ENCODE measurements around the gene ABCA4.
"Not testable (repeated sequence)": the region's sequence is repeated elsewhere in the genome, so short reads cannot be mapped to it uniquely, and the experiment has no call there.

GRCh38 chr1:94163249-94163648 is 42.3 kb upstream of the ABCA4 start:
- TF ChIP-seq CTCF, POLR2A, POLR2AphosphoS5 (IDR thresholded peaks at IDR 0.05): not testable (repeated sequence)
